GM19023 (cell line): Measurements from ENCODE around the gene ASIC3.

ENCODE experiments used
- ATAC-seq: cut with Tn5 transposase; IDR thresholded peaks from one replicate; pipeline ENCODE4 v1.9.1; 2021; ENCODE audit warnings: mild to moderate bottlenecking, moderate library complexity; ENCODE audit not compliant: unreplicated experiment

ASIC3 gene

DNA sequence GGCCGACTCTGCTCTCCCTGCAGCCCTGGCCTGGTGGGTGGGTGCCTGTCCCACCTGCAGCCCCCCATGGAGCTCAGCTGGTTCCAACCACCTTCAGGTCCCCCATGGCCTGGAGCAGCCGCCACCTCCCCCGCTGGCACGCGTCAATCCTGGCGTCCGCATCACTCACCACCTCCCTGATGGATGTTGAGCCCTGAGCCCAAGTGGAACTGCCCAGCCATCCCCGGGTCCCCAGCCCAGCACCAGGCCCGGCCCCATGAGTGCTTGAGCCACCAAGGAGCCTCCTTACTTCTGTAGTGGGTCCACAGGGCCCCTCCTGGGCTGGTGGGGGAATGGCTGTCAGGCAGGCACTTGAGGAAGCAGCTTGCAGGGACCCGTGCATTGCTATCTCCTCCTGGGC is 52.6 kb downstream of the ASIC3 start:
- ATAC-seq: no peak

DNA sequence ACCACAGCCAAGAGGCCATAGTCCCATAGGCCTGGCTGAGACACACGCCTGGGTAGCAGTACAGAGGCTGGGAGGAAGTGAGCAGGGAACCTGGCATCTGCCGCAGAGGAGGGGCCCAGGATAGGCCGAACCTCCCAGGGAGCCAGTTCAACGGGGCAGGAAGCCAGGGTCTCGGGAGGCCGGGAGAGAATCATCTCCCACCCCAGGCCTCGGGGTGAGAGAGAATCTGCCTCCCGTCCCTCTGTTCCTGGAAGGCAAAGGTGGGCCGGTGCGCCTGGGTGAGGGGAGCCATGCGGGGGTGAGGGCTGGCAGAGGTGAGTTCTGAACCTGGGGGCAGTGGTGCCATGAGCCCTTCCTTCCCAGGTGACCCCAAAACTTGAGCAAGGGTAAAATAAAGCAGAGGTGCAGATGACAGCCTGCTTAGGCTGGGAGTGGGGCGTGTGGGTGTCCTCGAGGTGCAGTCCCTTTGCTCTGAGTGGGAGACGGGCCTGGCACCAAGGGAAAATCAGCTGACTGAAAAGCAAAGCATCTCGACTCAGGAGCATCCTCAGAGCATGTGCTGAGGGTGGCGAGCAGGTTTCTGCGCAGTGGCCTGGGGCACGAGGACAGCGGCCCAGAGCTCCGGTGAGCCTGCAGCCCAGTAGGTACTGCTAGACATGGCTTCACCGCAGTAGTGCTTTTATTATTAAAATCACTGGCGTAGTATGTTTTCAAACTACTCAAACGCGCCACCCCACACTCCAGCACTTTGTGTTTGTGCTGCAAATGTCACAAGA is 53.5 kb downstream of the ASIC3 start:
- no peak for ATAC-seq
